Heart right ventricle (tissue), 16 donors: ENCODE data around the gene PIK3AP1. TPM values are rescaled to one million over a fixed set of nuclear protein-coding genes. Genes with fewer than 3 reads are reported as not detected.
A peak's percentile ranks its signal among the peaks of the same experiment; 100 is the strongest.

ENCODE experiments used
- ATAC-seq, 8 donors: fragments of 200-7000 bp; cut with Tn5 transposase; one replicate each; pipeline ENCODE4 v1.9.1; 2020; ENCODE audit warnings: mild to moderate bottlenecking in 8 of 8, moderate library complexity in 8 of 8, moderate number of reproducible peaks in 1 of 8
- DNase-seq, 2 donors: peaks; one replicate each; pipeline ENCODE4 v3.0.0-alpha.2; 2020
- H3K27ac ChIP-seq, 10 donors: fragments of 200-600 bp; sonication (generic) in 2 of 10; one replicate each; pipeline versions ENCODE4 v1.5.0 to v1.8.0; 2020 to 2022; ENCODE audit warnings: mild to moderate bottlenecking in 3 of 10
- H3K27me3 ChIP-seq, 7 donors: fragments of 200-600 bp; one replicate each; pipeline ENCODE4 v1.8.0; 2021 to 2022; ENCODE audit warnings: mild to moderate bottlenecking in 2 of 7
- H3K36me3 ChIP-seq, 9 donors: fragments of 200-600 bp; sonication (generic) in 1 of 9; one replicate each; pipeline versions ENCODE4 v1.5.0 to v1.8.0; 2020 to 2022; ENCODE audit warnings: mild to moderate bottlenecking in 2 of 9
- H3K4me1 ChIP-seq, 9 donors: fragments of 200-600 bp; sonication (generic) in 1 of 9; one replicate each; pipeline versions ENCODE4 v1.5.0 to v1.8.0; 2020 to 2022; ENCODE audit warnings: mild to moderate bottlenecking in 4 of 9
- H3K4me3 ChIP-seq, 10 donors: fragments of 200-600 bp; sonication (generic) in 2 of 10; one replicate each; pipeline versions ENCODE4 v1.5.0 to v1.8.0; 2020 to 2022; ENCODE audit warnings: mild to moderate bottlenecking in 7 of 10, moderate library complexity in 2 of 10
- H3K9me3 ChIP-seq, 11 donors: fragments of 200-600 bp in 10 of 11; sonication (generic) in 2 of 11; one replicate each; pipeline versions ENCODE4 v1.5.0 to v1.8.0; 2013 to 2022; ENCODE audit warnings: mild to moderate bottlenecking in 2 of 11, control low read depth in 1 of 11, moderate library complexity in 1 of 11
- WGBS, 2 donors: extraction: QIAGEN DNeasy Blood & Tissue Kit; methylation state at CpG; one replicate each; pipeline ENCODE4 v1.1.7; 2013; ENCODE audit warnings: inconsistent platforms in 1 of 2; 5-methylcytosine and 5-hydroxymethylcytosine counted together
- intact Hi-C, 10 donors: fragments of 100-400 bp; cut with DNase I; formaldehyde crosslinking; loops; one replicate each; pipeline versions ENCODE4 v1.11.1 to v1.14.2; 2022
- polyA plus RNA-seq, 2 donors: library from polyadenylated mRNA; stranded (reverse); fragments of 200-250 nt; gene quantifications; one replicate each; pipeline ENCODE4 v1.2.3, GENCODE V29; 2013
- total RNA-seq, 10 donors: library from RNA; stranded (reverse); fragmentation: NEBNext Ultra II Directional in 3 of 10; extraction: Animal tissue kit (Norgen Biotek cat#: 25700) in 3 of 10; gene quantifications; one replicate each; pipeline versions ENCODE4 v1.2.1 to v1.2.4, GENCODE V29; 2021 to 2023
- TF ChIP-seq, protein P1 (sequence below), 9 donors: fragments of 200-600 bp; sonication (generic) in 2 of 9; IDR thresholded peaks; one replicate each; pipeline versions ENCODE4 v1.5.0 to v1.8.0; 2021 to 2022; ENCODE audit warnings: antibody characterized with exemption in 9 of 9, mild to moderate bottlenecking in 5 of 9, moderate library complexity in 1 of 9
- donor health status: Arrhythmogenic right ventricular cardiomyopathy.
- donor health status: ischemic (EF 13 %, LVEDD 7.1; RV severe dilation, severe dysfunction).
- donor health status: healthy with polysubstance abuse.
- donor health status: DM: no; HTN: yes; CAD: no.
- donor health status: DM: no; HTN: no; CAD: no.
- donor health status: ischemic (EF 25% LVEDD 6.9; RV normal size, moderate dysfunction).
- donor health status: ischemic (EF 25% LVEDD 5.7; RV mildly dilated, moderate dysfunction).
- donor health status: healthy.
- donor health status: DM: yes; HTN: yes; CAD: no.
- donor health status: Ischemic cardiomyopathy.
- donor health status: ischemic (EF 35%, LVEDD 5.7; RV mildly dilated, moderate dysfunction).
- donor health status: nonischemic (EF 11% LVEDD 7.7; RV severe dilation, severe dysfunction).
- donor health status: DM: yes; HTN: yes; CAD: no.
- donor health status: PGD.
- donor health status: ischemic (EF 29% LVEDD 5.4; RV normal size, mild dysfunction).
- donor health status: nonischemic (EF 23%, LVEDD 6.1; RV moderate dilation, normal function).

The PIK3AP1 gene
- total and polyA plus RNA-seq, 12 donors, result 1.0 to 22.1 (median 3.6) TPM

DNA sequence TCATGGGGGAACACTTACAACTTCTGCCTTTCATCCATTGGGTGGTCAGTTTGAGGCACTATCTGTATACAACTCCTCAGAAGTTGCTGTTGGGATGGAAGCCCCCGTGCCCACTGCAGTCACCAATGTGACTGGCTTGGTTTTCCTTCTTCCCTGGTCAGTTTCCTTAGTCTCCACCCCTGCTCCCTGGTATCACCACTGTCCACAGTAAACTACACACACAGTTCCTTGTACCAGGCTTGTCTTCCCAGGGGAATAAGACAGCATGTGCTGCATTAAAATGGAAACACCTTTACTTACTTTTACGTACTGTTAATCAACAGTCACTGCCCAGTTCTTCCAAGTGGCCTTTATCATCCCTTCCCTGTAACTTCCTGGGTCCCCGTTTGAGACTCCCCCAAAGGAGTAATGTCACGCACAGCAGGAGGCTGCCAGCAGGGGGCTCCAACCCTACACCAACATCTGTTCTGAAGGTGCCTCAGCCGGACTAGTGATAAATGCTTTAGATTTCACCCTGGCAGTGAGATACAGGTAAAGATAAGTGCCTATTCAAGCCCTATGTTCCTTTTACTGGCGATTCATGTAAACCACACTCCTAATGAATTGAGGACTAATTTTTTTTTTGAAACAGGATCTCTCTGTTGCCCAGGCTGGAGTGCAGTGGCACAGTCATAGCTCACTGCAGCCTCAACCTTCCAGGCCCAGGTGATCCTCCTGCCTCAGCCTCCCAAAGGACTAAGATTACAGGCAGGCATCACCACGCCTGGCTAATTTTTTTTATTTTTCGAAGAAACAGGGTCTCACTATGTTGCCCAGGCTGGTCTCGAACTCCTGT lies 45.3 kb upstream of the PIK3AP1 start:
- Histone ChIP-seq H3K4me1 (peaks cover 0 to 5% (median 0%) of the 10 kb centered on the region in 9 donors), H3K4me3 (no peak overlapping the region), H3K9me3 (peaks cover 0 to 2% (median 0%) of the 10 kb centered on the region in 11 donors), H3K27ac (no peak overlapping the region), H3K27me3 (peaks cover 0 to 5% (median 0%) of the 10 kb centered on the region in 7 donors), H3K36me3 (no peaks in the 10 kb centered on the region)
- WGBS, 2 donors, result 50 to 60% methylated on average over 9 of the region's 9 CpGs
- ATAC-seq, result peak in 5 of 8 donors; percentile 60 to 69 (median 66)
- intact Hi-C loops, result loop anchor here in 8 of 10 donors (1.0 to 10.0 kb wide), 10 partner anchors 59 to 272 kb away; partner anchors contain the start of gene LCOR (in 1 of the 8)
- TF ChIP-seq, protein P1, sequence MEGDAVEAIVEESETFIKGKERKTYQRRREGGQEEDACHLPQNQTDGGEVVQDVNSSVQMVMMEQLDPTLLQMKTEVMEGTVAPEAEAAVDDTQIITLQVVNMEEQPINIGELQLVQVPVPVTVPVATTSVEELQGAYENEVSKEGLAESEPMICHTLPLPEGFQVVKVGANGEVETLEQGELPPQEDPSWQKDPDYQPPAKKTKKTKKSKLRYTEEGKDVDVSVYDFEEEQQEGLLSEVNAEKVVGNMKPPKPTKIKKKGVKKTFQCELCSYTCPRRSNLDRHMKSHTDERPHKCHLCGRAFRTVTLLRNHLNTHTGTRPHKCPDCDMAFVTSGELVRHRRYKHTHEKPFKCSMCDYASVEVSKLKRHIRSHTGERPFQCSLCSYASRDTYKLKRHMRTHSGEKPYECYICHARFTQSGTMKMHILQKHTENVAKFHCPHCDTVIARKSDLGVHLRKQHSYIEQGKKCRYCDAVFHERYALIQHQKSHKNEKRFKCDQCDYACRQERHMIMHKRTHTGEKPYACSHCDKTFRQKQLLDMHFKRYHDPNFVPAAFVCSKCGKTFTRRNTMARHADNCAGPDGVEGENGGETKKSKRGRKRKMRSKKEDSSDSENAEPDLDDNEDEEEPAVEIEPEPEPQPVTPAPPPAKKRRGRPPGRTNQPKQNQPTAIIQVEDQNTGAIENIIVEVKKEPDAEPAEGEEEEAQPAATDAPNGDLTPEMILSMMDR (IDR thresholded peaks at IDR 0.05), result peak; percentile 51 to 85 (median 74)
- peak; percentile 48 to 69 for DNase-seq

DNA sequence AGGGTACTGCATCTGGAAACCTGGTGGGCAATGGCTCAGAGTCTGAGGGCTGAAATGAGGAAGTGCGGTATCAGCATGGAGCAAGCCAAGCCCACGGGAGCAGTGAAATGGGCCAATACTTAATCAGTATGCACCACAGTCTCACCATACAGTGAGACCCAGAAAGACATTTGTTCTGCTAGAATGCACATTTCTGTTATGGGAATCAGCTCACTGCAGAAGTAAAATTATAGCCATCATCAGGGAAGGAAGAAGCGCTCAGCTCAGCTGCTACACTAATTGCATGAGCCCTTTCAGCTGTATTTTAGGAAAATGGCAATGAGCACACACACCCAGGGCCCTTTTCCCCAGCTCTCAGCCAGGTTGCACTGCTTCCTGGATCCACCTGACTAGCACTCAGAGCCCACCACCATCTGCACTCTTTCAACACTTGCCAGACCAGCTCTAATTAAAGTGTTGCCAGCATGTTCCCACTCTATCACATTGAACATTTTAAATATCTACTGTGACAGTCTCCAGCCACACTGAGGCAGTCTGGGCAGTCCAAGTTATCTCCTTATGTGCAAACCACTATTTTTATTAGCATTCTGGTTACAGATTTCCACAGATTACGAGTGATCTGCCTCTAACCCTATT lies 44.2 kb upstream of the PIK3AP1 start:
- Histone ChIP-seq H3K36me3 (no peaks in the 10 kb centered on the region), H3K9me3 (no peaks in the 10 kb centered on the region), H3K27ac (no peak overlapping the region), H3K27me3 (peaks cover 0 to 7% (median 0%) of the 10 kb centered on the region in 7 donors), H3K4me1 (peaks cover 0 to 5% (median 0%) of the 10 kb centered on the region in 9 donors), H3K4me3 (no peak overlapping the region)
- WGBS, 2 donors, result 64 to 66% methylated on average over 4 of the region's 4 CpGs
- TF ChIP-seq, protein P1 (IDR thresholded peaks at IDR 0.05), result no peak
- intact Hi-C loops, result loop anchor here in 8 of 10 donors (1.0 to 10.0 kb wide), 10 partner anchors 60 to 273 kb away; partner anchors contain the start of gene LCOR (in 1 of the 8)
- DNase-seq (no peak), ATAC-seq (no peak)

DNA sequence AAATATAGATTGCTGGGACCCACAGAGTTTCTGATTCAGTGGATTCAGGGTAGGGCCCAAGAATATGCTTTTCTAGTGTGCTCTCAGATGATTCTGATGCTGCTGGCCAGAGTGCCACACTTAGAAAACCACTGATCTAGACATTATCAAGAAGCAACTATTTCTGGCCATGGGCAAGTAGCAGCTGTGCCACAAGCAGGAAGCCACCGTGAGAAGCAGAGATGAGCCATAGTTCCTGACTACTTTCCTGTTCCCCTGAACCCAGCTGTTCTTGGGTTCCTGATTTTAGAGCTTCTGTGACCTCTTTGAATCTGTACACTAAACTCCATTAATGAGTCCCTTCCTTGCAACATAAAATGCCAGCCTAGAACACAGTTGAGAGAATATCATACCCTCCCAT lies 38.1 kb upstream of the PIK3AP1 start:
- intact Hi-C loops, result no loop called here
- H3K4me1 ChIP-seq, result peaks cover 0 to 14% (median 0%) of the 10 kb centered on the region in 9 donors
- ATAC-seq, result peak in 6 of 8 donors; percentile 31 to 59 (median 52)
- no peaks in the 10 kb centered on the region for H3K9me3 ChIP-seq
- H3K36me3 ChIP-seq, result no peaks in the 10 kb centered on the region
- H3K4me3 ChIP-seq, result no peak overlapping the region
- H3K27ac ChIP-seq, result no peak overlapping the region
- H3K27me3 ChIP-seq, result peaks cover 0 to 7% (median 0%) of the 10 kb centered on the region in 7 donors
- DNase-seq, result peak in 1 of 2 donors; percentile 12
- TF ChIP-seq, protein P1 (IDR thresholded peaks at IDR 0.05), result no peak
- 18 to 24% methylated on average over 1 of the region's 1 CpG for WGBS, 2 donors

DNA sequence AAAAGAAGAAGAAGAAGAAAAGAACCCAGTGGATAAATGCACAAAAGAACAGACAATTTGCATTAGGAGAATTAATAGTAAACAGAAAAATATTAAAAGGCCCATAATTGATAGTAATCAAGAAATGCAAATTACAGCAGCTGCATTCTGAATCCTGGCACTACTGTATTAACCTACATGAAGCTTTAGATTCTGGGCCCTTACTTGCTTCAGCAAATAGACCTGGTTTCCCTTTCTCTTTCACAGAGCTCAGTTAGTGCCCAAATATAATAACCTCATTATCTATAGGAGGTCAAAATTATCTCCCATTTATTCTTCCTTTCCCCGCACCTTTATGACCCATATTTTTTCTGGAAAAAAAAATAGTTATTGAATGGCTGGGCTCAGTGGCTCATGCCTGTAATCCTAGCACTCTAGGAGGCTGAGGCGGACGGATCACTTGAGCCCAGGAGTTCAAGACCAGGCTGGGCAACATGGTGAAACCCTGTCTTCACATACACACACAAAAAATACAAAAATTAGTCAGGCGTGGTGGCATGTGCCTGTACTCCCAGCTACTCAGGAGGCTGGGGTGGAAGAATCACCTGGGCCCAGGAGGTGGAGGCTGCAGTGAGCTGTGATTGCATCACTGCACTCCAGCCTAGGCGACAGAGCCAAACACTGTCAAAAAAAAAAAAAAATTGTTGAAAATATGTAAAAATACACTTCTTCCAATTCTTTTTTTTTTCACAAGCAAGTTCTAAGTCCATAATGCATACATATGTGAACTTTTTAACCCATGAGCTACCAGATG lies 36.0 kb upstream of the PIK3AP1 start:
- TF ChIP-seq, protein P1 (IDR thresholded peaks at IDR 0.05), result no peak
- no peak for DNase-seq
- H3K4me1 ChIP-seq, result peaks cover 0 to 14% (median 0%) of the 10 kb centered on the region in 9 donors

More for the DNA sequence above, 36.0 kb upstream of the PIK3AP1 start:
- intact Hi-C loops, result no loop called here
- H3K27ac ChIP-seq, result no peak overlapping the region
- H3K9me3 ChIP-seq, result no peaks in the 10 kb centered on the region
- H3K27me3 ChIP-seq, result peaks cover 0 to 7% (median 0%) of the 10 kb centered on the region in 7 donors
- H3K36me3 ChIP-seq, result no peaks in the 10 kb centered on the region
- H3K4me3 ChIP-seq, result no peak overlapping the region
- ATAC-seq, result no peak
- 82 to 83% methylated on average over 5 of the region's 5 CpGs for WGBS, 2 donors
